Stimulated activated naive CD8-positive, alpha-beta T cell treated with anti-CD3 and anti-CD28 coated beads, Interleukin-15, Interleukin-2, amounts not matched to agents 100 ng/mL and 50 ng/mL, for 24 hours (primary cell): ENCODE data around the gene GAREM1.

Experiments
- H3K27ac Mint-ChIP-seq: one replicate; pipeline ENCODE4 v1.8.0; 2021; ENCODE audit warnings: mild to moderate bottlenecking, mixed read lengths
- H3K27me3 Mint-ChIP-seq: one replicate; pipeline ENCODE4 v1.8.0; 2021; ENCODE audit warnings: mixed read lengths
- H3K36me3 Mint-ChIP-seq: one replicate; pipeline ENCODE4 v1.8.0; 2021; ENCODE audit warnings: low read depth, mixed read lengths
- H3K4me1 Mint-ChIP-seq: one replicate; pipeline ENCODE4 v1.8.0; 2021; ENCODE audit warnings: low read depth, mixed read lengths
- H3K4me3 Mint-ChIP-seq: one replicate; pipeline ENCODE4 v1.8.0; 2021; ENCODE audit warnings: mild to moderate bottlenecking, mixed read lengths
- H3K9me3 Mint-ChIP-seq: one replicate; pipeline ENCODE4 v1.8.0; 2021; ENCODE audit warnings: mixed read lengths

The GAREM1 gene

GRCh38 chr18:32373505-32373904, 97.2 kb downstream of the GAREM1 start:
- no peaks in the 10 kb centered on the region for H3K9me3 Mint-ChIP-seq
- no peaks in the 10 kb centered on the region for H3K4me1 Mint-ChIP-seq
- H3K4me3 Mint-ChIP-seq, result no peak overlapping the region
- peaks cover 5% of the 10 kb centered on the region for H3K27me3 Mint-ChIP-seq
- H3K27ac Mint-ChIP-seq, result no peak overlapping the region
- no peaks in the 10 kb centered on the region for H3K36me3 Mint-ChIP-seq

- H3K4me3 Mint-ChIP-seq, result no peak overlapping the region
- H3K27me3 Mint-ChIP-seq, result peaks cover 5% of the 10 kb centered on the region
- H3K9me3 Mint-ChIP-seq, result no peaks in the 10 kb centered on the region
Measured at GRCh38 chr18:32372381-32373061, 98.2 kb downstream of the GAREM1 start.

GRCh38 chr18:32372047-32372380, 98.7 kb downstream of the GAREM1 start:
- Mint-ChIP-seq H3K27me3 (peaks cover 5% of the 10 kb centered on the region), H3K4me1 (no peaks in the 10 kb centered on the region), H3K9me3 (no peaks in the 10 kb centered on the region), H3K4me3 (no peak overlapping the region), H3K36me3 (no peaks in the 10 kb centered on the region), H3K27ac (no peak overlapping the region)

More at GRCh38 chr18:32372381-32373061, 98.2 kb downstream of the GAREM1 start:
- Mint-ChIP-seq H3K27ac (no peak overlapping the region), H3K36me3 (no peaks in the 10 kb centered on the region), H3K4me1 (no peaks in the 10 kb centered on the region)

GRCh38 chr18:32371384-32371783, 99.3 kb downstream of the GAREM1 start:
- H3K9me3 Mint-ChIP-seq, result no peaks in the 10 kb centered on the region
- H3K4me1 Mint-ChIP-seq, result no peaks in the 10 kb centered on the region
- peaks cover 8% of the 10 kb centered on the region for H3K27me3 Mint-ChIP-seq
- no peaks in the 10 kb centered on the region for H3K36me3 Mint-ChIP-seq
- no peak overlapping the region for H3K4me3 Mint-ChIP-seq
- H3K27ac Mint-ChIP-seq, result no peak overlapping the region

- Mint-ChIP-seq H3K27ac (no peak overlapping the region), H3K36me3 (no peaks in the 10 kb centered on the region), H3K4me1 (no peaks in the 10 kb centered on the region), H3K27me3 (peaks cover 14% of the 10 kb centered on the region), H3K4me3 (no peak overlapping the region), H3K9me3 (no peaks in the 10 kb centered on the region)
Measured at GRCh38 chr18:32368991-32369390, 101.7 kb downstream of the GAREM1 start.

GRCh38 chr18:32368170-32368569, 102.5 kb downstream of the GAREM1 start:
- no peaks in the 10 kb centered on the region for H3K4me1 Mint-ChIP-seq
- H3K9me3 Mint-ChIP-seq, result no peaks in the 10 kb centered on the region
- H3K4me3 Mint-ChIP-seq, result no peak overlapping the region
- H3K27ac Mint-ChIP-seq, result no peak overlapping the region
- H3K27me3 Mint-ChIP-seq, result peaks cover 14% of the 10 kb centered on the region
- no peaks in the 10 kb centered on the region for H3K36me3 Mint-ChIP-seq

GRCh38 chr18:32366586-32367538, 103.8 kb downstream of the GAREM1 start:
- no peaks in the 10 kb centered on the region for H3K4me1 Mint-ChIP-seq
- no peak overlapping the region for H3K4me3 Mint-ChIP-seq
- peaks cover 21% of the 10 kb centered on the region for H3K27me3 Mint-ChIP-seq
- H3K36me3 Mint-ChIP-seq, result no peaks in the 10 kb centered on the region
- no peak overlapping the region for H3K27ac Mint-ChIP-seq
- H3K9me3 Mint-ChIP-seq, result no peaks in the 10 kb centered on the region

GRCh38 chr18:32362484-32362883, 108.2 kb downstream of the GAREM1 start:
- Mint-ChIP-seq H3K4me3 (no peak overlapping the region), H3K27ac (no peak overlapping the region), H3K4me1 (no peaks in the 10 kb centered on the region), H3K9me3 (no peaks in the 10 kb centered on the region), H3K36me3 (no peaks in the 10 kb centered on the region), H3K27me3 (peaks cover 25% of the 10 kb centered on the region)

DNA sequence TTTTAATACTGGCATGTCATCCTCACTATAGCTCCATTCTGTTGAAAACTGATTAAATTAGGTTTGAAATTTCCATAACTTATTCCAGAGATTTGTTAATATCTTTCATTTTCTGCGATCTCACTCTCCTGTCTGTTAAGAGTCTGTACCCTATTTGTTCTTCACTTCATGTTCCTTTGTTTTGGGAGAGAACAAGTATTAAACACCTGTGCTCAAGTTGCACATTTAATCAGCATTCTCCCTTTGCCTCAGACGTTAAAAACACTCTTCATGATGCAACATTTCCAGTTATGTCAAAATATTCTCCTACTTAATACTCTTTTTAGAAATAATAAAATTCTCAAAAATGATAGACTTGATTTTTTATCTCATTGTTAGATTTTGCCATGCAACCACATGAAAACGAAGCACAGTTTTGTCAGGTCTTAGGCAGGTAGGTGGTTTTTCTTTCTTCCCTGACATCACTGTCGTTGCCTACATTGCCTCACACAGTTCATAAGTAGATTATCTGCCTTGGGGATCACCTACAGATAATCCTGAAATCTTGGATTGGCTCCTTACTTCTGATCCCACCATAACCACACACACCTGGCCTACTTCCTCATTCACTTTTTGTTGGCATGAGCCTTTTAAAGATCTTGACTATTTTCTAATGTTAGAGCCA, 109.9 kb downstream of the GAREM1 start:
- Mint-ChIP-seq H3K27me3 (peaks cover 17% of the 10 kb centered on the region), H3K4me3 (no peak overlapping the region), H3K9me3 (no peaks in the 10 kb centered on the region), H3K36me3 (no peaks in the 10 kb centered on the region), H3K27ac (no peak overlapping the region), H3K4me1 (no peaks in the 10 kb centered on the region)

DNA sequence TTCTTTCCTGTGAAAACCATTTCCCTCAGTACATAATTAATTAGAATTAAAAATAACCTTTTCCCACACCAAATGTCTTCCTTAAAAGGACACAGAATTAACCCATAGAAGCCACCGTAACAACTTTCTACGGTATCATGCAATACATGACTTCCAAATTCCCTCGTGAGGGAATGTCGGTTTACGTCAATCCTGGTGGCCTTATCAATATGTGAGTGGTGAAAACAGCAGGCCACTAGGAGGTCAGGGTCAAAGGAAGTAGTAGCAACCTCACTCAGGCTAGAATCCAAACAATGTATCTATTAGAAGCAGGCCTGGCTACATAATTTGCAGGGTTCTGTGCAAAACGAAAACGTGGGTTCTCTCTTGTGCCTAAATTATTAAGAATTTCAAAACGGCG, 112.2 kb downstream of the GAREM1 start:
- Mint-ChIP-seq H3K27ac (no peak overlapping the region), H3K27me3 (peaks cover 11% of the 10 kb centered on the region), H3K9me3 (no peaks in the 10 kb centered on the region), H3K4me1 (no peaks in the 10 kb centered on the region), H3K4me3 (no peak overlapping the region), H3K36me3 (no peaks in the 10 kb centered on the region)

DNA sequence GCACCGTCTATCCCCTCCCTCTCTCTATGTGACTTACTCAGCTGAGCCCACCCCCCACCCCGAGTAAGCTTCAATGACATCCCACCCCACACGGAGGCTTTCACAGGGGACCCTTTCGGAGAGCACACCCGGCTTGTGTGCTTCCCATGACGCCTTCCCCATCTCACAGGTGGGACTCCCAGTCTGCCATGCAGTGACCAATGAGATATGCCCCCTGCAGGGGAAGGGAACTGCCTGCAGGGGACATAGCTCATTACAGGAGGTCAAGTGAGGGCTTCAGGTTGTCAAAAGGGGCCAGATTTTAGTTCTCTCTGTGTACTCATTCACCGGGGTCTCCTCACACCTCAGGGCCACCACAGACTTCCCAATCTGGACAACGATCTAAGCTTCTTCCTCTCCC, 112.6 kb downstream of the GAREM1 start:
- no peak overlapping the region for H3K27ac Mint-ChIP-seq
- no peaks in the 10 kb centered on the region for H3K4me1 Mint-ChIP-seq
- no peak overlapping the region for H3K4me3 Mint-ChIP-seq
- H3K27me3 Mint-ChIP-seq, result peaks cover 11% of the 10 kb centered on the region
- H3K9me3 Mint-ChIP-seq, result no peaks in the 10 kb centered on the region
- no peaks in the 10 kb centered on the region for H3K36me3 Mint-ChIP-seq

DNA sequence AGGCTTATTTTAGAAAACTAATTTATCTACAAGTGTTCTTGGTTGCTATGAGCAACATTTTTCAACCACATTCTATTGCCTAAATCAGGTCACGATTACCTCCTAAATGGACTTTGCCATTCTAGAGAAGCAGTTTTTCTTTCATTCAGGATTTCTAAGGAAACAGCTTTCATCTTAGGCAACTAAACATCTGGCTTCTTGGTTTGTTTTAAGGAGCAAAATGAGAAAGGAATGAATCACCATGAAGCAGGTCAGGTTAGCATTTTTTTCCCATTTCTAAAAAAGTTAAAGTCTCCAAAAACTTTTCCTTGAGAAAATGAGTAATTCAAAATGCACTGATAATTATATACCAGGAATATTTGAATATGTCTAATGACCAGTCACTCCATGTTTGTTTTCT, 114.8 kb downstream of the GAREM1 start:
- Mint-ChIP-seq H3K27me3 (peaks cover 4% of the 10 kb centered on the region), H3K9me3 (no peaks in the 10 kb centered on the region), H3K36me3 (no peaks in the 10 kb centered on the region), H3K27ac (no peak overlapping the region), H3K4me3 (no peak overlapping the region), H3K4me1 (no peaks in the 10 kb centered on the region)

DNA sequence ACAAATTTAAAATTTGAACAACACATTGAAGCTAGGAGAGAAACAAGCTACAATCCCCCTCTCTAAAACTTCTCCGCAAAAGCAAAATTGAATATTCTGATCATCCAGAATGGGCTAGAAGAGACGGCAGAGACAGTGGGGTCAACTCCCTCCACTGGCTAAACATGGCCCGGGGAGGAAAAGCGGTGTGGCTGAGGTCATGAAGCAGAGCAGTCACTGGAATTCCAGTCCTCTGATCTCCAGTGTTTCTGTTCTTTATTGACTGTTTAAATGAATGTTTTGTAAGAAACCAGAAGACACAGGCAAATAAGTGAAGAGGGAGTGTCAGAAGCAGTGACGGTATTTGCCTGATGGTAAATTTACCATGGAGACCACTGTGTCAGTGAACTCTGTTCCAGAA, 116.2 kb downstream of the GAREM1 start:
- H3K27ac Mint-ChIP-seq, result no peak overlapping the region
- H3K9me3 Mint-ChIP-seq, result no peaks in the 10 kb centered on the region
- H3K27me3 Mint-ChIP-seq, result peaks cover 8% of the 10 kb centered on the region
- no peak overlapping the region for H3K4me3 Mint-ChIP-seq
- H3K36me3 Mint-ChIP-seq, result no peaks in the 10 kb centered on the region
- no peaks in the 10 kb centered on the region for H3K4me1 Mint-ChIP-seq

DNA sequence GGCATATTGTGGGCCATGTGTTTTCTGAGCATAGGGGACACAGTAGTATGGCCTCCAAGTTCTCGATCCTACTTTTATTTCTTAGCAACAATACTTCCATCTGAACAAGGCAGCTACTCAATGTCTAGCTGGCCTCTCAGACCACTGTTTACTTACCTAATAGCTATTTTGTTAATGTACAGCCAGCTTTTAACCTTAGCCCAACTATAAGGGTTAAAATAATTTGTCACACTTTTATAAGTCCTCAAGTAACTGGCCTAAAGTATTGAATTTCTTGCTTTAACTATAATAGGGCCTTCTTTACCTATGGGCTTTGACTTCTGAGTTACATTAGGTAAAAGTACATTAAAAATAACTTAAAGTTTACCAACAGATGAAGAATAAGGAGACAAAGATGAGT, 117.4 kb downstream of the GAREM1 start:
- Mint-ChIP-seq H3K27ac (no peak overlapping the region), H3K9me3 (no peaks in the 10 kb centered on the region), H3K4me1 (no peaks in the 10 kb centered on the region), H3K4me3 (no peak overlapping the region), H3K36me3 (no peaks in the 10 kb centered on the region), H3K27me3 (peaks cover 4% of the 10 kb centered on the region)

DNA sequence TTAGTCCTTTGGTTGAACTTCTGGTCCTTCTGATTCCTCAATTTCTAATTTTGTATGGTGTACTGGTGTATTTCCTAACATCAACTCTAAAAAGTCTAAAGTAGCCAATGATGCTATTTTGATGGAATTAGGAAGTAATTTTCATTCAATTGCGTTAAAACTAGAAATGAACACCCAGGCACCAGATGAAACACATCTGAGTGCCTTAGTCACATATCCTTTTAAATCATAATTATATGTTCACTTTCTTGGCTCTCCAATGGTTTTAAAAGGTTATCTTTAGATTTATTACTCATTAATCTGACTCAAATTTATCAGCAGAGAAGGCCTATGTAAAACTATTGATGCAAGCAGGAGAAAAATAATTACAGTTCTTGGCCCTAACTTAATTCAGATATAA, 119.7 kb downstream of the GAREM1 start:
- H3K27me3 Mint-ChIP-seq, result peaks cover 4% of the 10 kb centered on the region
- no peaks in the 10 kb centered on the region for H3K9me3 Mint-ChIP-seq
- H3K36me3 Mint-ChIP-seq, result no peaks in the 10 kb centered on the region
- H3K4me1 Mint-ChIP-seq, result no peaks in the 10 kb centered on the region
- H3K27ac Mint-ChIP-seq, result no peak overlapping the region
- H3K4me3 Mint-ChIP-seq, result no peak overlapping the region
